ENCODE results near the gene KRAS. TPM values are rescaled to one million over a fixed set of nuclear protein-coding genes. Genes with fewer than 3 reads are reported as not detected.
A peak's percentile ranks its signal among the peaks of the same experiment; 100 is the strongest.

KRAS gene
- total RNA-seq, 2 experiments from 2014 or later, result 8.6 to 39.1 TPM

- Histone ChIP-seq H3K4me2 (ENCODE audit: low read length) (no peak overlapping the region), H3K9me3 (ENCODE audit: low read length) (no peaks in the 10 kb centered on the region), H3K4me3 (ENCODE audit: low read depth, low read length, poor library complexity, severe bottlenecking) (no peak overlapping the region), H3K27ac (ENCODE audit: low read depth, low read length, poor library complexity, severe bottlenecking) (no peak overlapping the region), H2AFZ (ENCODE audit: low read length) (no peak overlapping the region), H4K20me1 (ENCODE audit: insufficient read depth, low read length) (no peaks in the 10 kb centered on the region), H3K9me2 (ENCODE audit: insufficient read depth, low read length) (no peaks in the 10 kb centered on the region), H3K4me1 (ENCODE audit: insufficient read depth, low read length, poor library complexity, severe bottlenecking) (peaks cover 9% of the 10 kb centered on the region), H3K79me2 (ENCODE audit: insufficient read depth, low read depth, low read length) (no peaks in the 10 kb centered on the region), H3K36me3 (ENCODE audit: insufficient read depth, low read length) (peaks cover 15% of the 10 kb centered on the region; the same call in 1 of the 2 replicates)
- no TSS peak for BruUV-seq (replicated peaks)
- DNase-seq (ENCODE audit: low spot score), result no peak
- intact Hi-C loops (cut with micrococcal nuclease; ENCODE audit: unreplicated experiment), result no loop called here
- TF ChIP-seq EZH2phosphoT487 (IDR thresholded peaks at IDR 0.05; ENCODE audit: borderline replicate concordance, low read depth, low read length), result no peak
- no peak for TF ChIP-seq CTCF (conservative IDR thresholded peaks at IDR 0.05; ENCODE audit: low read length)
- ChIA-PET POLR2A (no interaction called here), CTCF (ENCODE audit: unreplicated experiment) (no interaction called here)
Observed at GRCh38 chr12:25200703-25201102, 50.0 kb downstream of the KRAS start.

GRCh38 chr12:25197608-25198007 lies 53.1 kb downstream of the KRAS start:
- Histone ChIP-seq H3K4me2 (ENCODE audit: low read length) (no peak overlapping the region), H3K27ac (ENCODE audit: low read depth, low read length, poor library complexity, severe bottlenecking) (no peak overlapping the region), H3K36me3 (ENCODE audit: insufficient read depth, low read length) (no peaks in the 10 kb centered on the region), H3K4me1 (ENCODE audit: insufficient read depth, low read length, poor library complexity, severe bottlenecking) (peaks cover 15% of the 10 kb centered on the region), H3K9me2 (ENCODE audit: insufficient read depth, low read length) (no peaks in the 10 kb centered on the region), H3K79me2 (ENCODE audit: insufficient read depth, low read depth, low read length) (no peaks in the 10 kb centered on the region), H2AFZ (ENCODE audit: low read length) (no peak overlapping the region), H3K4me3 (ENCODE audit: low read depth, low read length, poor library complexity, severe bottlenecking) (no peak overlapping the region), H3K9me3 (ENCODE audit: low read length) (no peaks in the 10 kb centered on the region), H4K20me1 (ENCODE audit: insufficient read depth, low read length) (no peaks in the 10 kb centered on the region)
- no TSS peak for BruUV-seq (replicated peaks)
- ChIA-PET POLR2A (interaction anchor here (0.6 to 1.4 kb wide), 6 partner anchors 18 to 507 kb away, joined by 3 to 6 read pairs (median 4); no protein-coding TSS in a partner anchor), CTCF (ENCODE audit: unreplicated experiment) (no interaction called here)
- DNase-seq (ENCODE audit: low spot score), result no peak
- TF ChIP-seq CTCF (conservative IDR thresholded peaks at IDR 0.05; ENCODE audit: low read length) (no peak), EZH2phosphoT487 (IDR thresholded peaks at IDR 0.05; ENCODE audit: borderline replicate concordance, low read depth, low read length) (no peak)
- intact Hi-C loops (cut with micrococcal nuclease; ENCODE audit: unreplicated experiment), result no loop called here

- TSS peak; percentile 92 for BruUV-seq (replicated peaks)
- CTCF ChIA-PET (ENCODE audit: unreplicated experiment), result interaction anchor here (0.7 kb wide), 1 partner anchor 47 kb away, joined by 3 read pairs; no protein-coding TSS in a partner anchor
- Histone ChIP-seq H3K4me2 (ENCODE audit: low read length) (peak within 1 kb of the TSS; percentile 81), H4K20me1 (ENCODE audit: insufficient read depth, low read length) (no peaks in the 10 kb centered on the region), H3K36me3 (ENCODE audit: insufficient read depth, low read length) (no peaks in the 10 kb centered on the region), H3K4me1 (ENCODE audit: insufficient read depth, low read length, poor library complexity, severe bottlenecking) (peaks cover 15% of the 10 kb centered on the region), H3K4me3 (ENCODE audit: low read depth, low read length, poor library complexity, severe bottlenecking) (peak within 1 kb of the TSS; percentile 77), H3K79me2 (ENCODE audit: insufficient read depth, low read depth, low read length) (no peaks in the 10 kb centered on the region), H3K9me2 (ENCODE audit: insufficient read depth, low read length) (no peaks in the 10 kb centered on the region), H3K9me3 (ENCODE audit: low read length) (no peaks in the 10 kb centered on the region), H3K27ac (ENCODE audit: low read depth, low read length, poor library complexity, severe bottlenecking) (peak within 1 kb of the TSS; percentile 16), H2AFZ (ENCODE audit: low read length) (peak within 1 kb of the TSS; percentile 81)
- TF ChIP-seq CTCF (conservative IDR thresholded peaks at IDR 0.05; ENCODE audit: low read length) (0 out of 2 replicates have a peak, but pooled peaks have one; percentile 19), EZH2phosphoT487 (IDR thresholded peaks at IDR 0.05; ENCODE audit: borderline replicate concordance, low read depth, low read length) (no peak)
- POLR2A ChIA-PET, result interaction anchor here (0.5 to 2.2 kb wide), 7 partner anchors 9 to 58 kb away, joined by 3 to 5 read pairs (median 4); no protein-coding TSS in a partner anchor
- DNase-seq (ENCODE audit: low spot score), result peak; percentile 96
- intact Hi-C loops (cut with micrococcal nuclease; ENCODE audit: unreplicated experiment), result no loop called here
Observed at GRCh38 chr12:25195056-25195971, 55.4 kb downstream of the KRAS start, which contains the start of the genes DNAI7 and ETFRF1. Gene DNAI7, minus strand, starts transcription at chr12:25195160. Its CDS starts 82 bp downstream, at chr12:25195078. Gene ETFRF1, plus strand, starts transcription at chr12:25195237. Its CDS starts 8,720 bp downstream, at chr12:25203957.

All from OCI-LY7 (cell line).